ENCODE results near the gene KIF13A. TPM values are rescaled to one million over a fixed set of nuclear protein-coding genes. Genes with fewer than 3 reads are reported as not detected.

Gene KIF13A
- total RNA-seq, 1 donor from 2014 or later: 34.4 TPM

- no peak for DNase-seq (ENCODE audit: low read depth, low spot score)
- H3K4me1 Mint-ChIP-seq: peaks cover 23% of the 10 kb centered on the region
- peak overlapping the region; percentile 16 for H3K4me3 Mint-ChIP-seq
- no peaks in the 10 kb centered on the region for H3K9me3 Mint-ChIP-seq
- H3K36me3 Mint-ChIP-seq (ENCODE audit: low read depth): peaks cover 2% of the 10 kb centered on the region
- no peak overlapping the region for H3K27ac Mint-ChIP-seq (ENCODE audit: unreplicated experiment)
- no peaks in the 10 kb centered on the region for H3K27me3 Mint-ChIP-seq (ENCODE audit: low read depth)
- TF ChIP-seq CTCF (conservative IDR thresholded peaks at IDR 0.05): no peak
Measured at GRCh38 chr6:17972074-17972952, 15.1 kb downstream of the KIF13A start.

GRCh38 chr6:17971128-17972073, 16.0 kb downstream of the KIF13A start:
- DNase-seq (ENCODE audit: low read depth, low spot score): no peak
- Mint-ChIP-seq H3K27me3 (ENCODE audit: low read depth) (no peaks in the 10 kb centered on the region), H3K4me3 (no peak overlapping the region), H3K27ac (ENCODE audit: unreplicated experiment) (no peak overlapping the region), H3K9me3 (no peaks in the 10 kb centered on the region), H3K36me3 (ENCODE audit: low read depth) (no peaks in the 10 kb centered on the region), H3K4me1 (peaks cover 23% of the 10 kb centered on the region)
- no peak for TF ChIP-seq CTCF (conservative IDR thresholded peaks at IDR 0.05)

- no peak for DNase-seq (ENCODE audit: low read depth, low spot score)
- no peak for TF ChIP-seq CTCF (conservative IDR thresholded peaks at IDR 0.05)
- Mint-ChIP-seq H3K27ac (ENCODE audit: unreplicated experiment) (no peak overlapping the region), H3K9me3 (no peaks in the 10 kb centered on the region), H3K4me1 (peaks cover 23% of the 10 kb centered on the region), H3K27me3 (ENCODE audit: low read depth) (no peaks in the 10 kb centered on the region), H3K4me3 (no peak overlapping the region), H3K36me3 (ENCODE audit: low read depth) (no peaks in the 10 kb centered on the region)
Measured at GRCh38 chr6:17968876-17969275, 18.6 kb downstream of the KIF13A start.

- DNase-seq (ENCODE audit: low read depth, low spot score): no peak
- H3K27me3 Mint-ChIP-seq (ENCODE audit: low read depth): no peaks in the 10 kb centered on the region
Measured at GRCh38 chr6:17967668-17968518, 19.5 kb downstream of the KIF13A start.

More at GRCh38 chr6:17967668-17968518, 19.5 kb downstream of the KIF13A start:
- Mint-ChIP-seq H3K4me3 (no peak overlapping the region), H3K9me3 (no peaks in the 10 kb centered on the region), H3K36me3 (ENCODE audit: low read depth) (no peaks in the 10 kb centered on the region), H3K4me1 (peaks cover 15% of the 10 kb centered on the region), H3K27ac (ENCODE audit: unreplicated experiment) (no peak overlapping the region)
- TF ChIP-seq CTCF (conservative IDR thresholded peaks at IDR 0.05): no peak

Data from neural crest cell (in vitro differentiated cells).